Measurements from ENCODE around the gene TOX3.

- TF ChIP-seq POLR2A (IDR thresholded peaks at IDR 0.05) (no peak), CTCF (IDR thresholded peaks at IDR 0.05 in 4 of 5, conservative IDR thresholded peaks at IDR 0.05 in 1 of 5) (no peak)
Observed at GRCh38 chr16:52568495-52568894, 21.6 kb upstream of the TOX3 start.

All from gastrocnemius medialis (tissue), 4 donors.